Vagina (tissue), 2 donors: ENCODE measurements around the gene SPACA7.

Experiments
- POLR2A ChIP-seq, 2 donors: fragments of 450-650 bp; IDR thresholded peaks; one replicate each; pipeline ENCODE4 v1.6.1; 2017; ENCODE audit warnings: antibody characterized with exemption in 2 of 2, mild to moderate bottlenecking in 2 of 2, moderate library complexity in 2 of 2
- TF ChIP-seq, protein P1 (sequence below), 3 experiments: fragments of 450-650 bp in 2 of 3; fragments of 200-600 bp in 1 of 3; sonication (generic) in 1 of 3; IDR thresholded peaks; one replicate each; pipeline ENCODE4 v1.5.1; 2017 to 2019; ENCODE audit warnings: antibody characterized with exemption in 3 of 3, mild to moderate bottlenecking in 2 of 3, moderate library complexity in 2 of 3

DNA sequence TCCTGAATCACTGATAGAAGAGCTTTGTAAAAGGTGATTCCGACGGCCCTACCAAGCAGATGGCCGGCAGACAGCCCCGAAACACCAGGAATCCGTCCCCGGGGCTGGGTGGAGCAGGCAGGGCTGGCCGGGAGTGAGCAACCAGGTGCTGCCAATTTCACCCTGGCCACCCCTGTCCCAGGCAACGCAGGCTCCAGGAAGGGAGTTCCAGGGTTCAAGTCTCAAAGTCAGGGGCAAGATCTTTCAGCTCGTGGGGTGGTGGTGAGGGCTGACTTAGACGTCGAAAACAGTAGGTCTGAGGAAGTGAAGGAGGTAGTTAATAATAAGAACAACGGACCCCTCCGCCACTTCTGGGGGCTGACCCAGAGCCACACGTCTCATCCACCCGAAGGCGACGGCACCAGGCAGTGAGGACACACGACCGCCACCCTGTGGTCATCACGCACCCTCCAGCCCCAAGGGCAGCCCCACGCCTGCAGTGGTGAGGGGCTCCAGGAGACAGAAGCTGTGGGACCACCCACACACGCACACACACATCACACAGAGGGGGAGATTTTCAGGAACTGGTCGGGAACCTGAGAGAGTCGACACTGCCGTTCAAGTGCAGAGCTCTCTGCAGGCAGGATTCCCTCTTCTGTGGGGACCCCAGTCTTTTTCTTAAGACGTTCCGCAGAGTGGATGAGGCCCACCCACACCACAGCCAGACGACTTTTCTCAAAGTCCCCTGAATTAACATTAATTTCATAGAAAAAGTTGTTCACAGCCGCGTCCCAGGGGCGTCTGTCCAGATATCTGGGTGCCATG lies 67.2 kb downstream of the SPACA7 start:
- no peak for TF ChIP-seq POLR2A (IDR thresholded peaks at IDR 0.05)
- TF ChIP-seq, protein P1, sequence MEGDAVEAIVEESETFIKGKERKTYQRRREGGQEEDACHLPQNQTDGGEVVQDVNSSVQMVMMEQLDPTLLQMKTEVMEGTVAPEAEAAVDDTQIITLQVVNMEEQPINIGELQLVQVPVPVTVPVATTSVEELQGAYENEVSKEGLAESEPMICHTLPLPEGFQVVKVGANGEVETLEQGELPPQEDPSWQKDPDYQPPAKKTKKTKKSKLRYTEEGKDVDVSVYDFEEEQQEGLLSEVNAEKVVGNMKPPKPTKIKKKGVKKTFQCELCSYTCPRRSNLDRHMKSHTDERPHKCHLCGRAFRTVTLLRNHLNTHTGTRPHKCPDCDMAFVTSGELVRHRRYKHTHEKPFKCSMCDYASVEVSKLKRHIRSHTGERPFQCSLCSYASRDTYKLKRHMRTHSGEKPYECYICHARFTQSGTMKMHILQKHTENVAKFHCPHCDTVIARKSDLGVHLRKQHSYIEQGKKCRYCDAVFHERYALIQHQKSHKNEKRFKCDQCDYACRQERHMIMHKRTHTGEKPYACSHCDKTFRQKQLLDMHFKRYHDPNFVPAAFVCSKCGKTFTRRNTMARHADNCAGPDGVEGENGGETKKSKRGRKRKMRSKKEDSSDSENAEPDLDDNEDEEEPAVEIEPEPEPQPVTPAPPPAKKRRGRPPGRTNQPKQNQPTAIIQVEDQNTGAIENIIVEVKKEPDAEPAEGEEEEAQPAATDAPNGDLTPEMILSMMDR (IDR thresholded peaks at IDR 0.05): no peak
